Stimulated activated CD4-positive, alpha-beta T cell treated with anti-CD3 and anti-CD28 coated beads, Interleukin-2, amount 100 ng/mL, for 4 hours (primary cell): ENCODE measurements around the gene PPEF2.
"Not testable (repeated sequence)": the region's sequence is repeated elsewhere in the genome, so short reads cannot be mapped to it uniquely, and the experiment has no call there.

ENCODE experiments used
- DNase-seq: peaks from one replicate; pipeline ENCODE4 v3.0.0-alpha.2; 2020; ENCODE audit warnings: low read depth

PPEF2 gene, protein sequence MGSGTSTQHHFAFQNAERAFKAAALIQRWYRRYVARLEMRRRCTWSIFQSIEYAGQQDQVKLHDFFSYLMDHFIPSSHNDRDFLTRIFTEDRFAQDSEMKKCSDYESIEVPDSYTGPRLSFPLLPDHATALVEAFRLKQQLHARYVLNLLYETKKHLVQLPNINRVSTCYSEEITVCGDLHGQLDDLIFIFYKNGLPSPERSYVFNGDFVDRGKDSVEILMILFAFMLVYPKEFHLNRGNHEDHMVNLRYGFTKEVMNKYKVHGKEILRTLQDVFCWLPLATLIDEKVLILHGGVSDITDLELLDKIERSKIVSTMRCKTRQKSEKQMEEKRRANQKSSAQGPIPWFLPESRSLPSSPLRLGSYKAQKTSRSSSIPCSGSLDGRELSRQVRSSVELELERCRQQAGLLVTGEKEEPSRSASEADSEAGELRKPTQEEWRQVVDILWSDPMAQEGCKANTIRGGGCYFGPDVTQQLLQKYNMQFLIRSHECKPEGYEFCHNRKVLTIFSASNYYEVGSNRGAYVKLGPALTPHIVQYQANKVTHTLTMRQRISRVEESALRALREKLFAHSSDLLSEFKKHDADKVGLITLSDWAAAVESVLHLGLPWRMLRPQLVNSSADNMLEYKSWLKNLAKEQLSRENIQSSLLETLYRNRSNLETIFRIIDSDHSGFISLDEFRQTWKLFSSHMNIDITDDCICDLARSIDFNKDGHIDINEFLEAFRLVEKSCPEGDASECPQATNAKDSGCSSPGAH

GRCh38 chr4:75902352-75902751 is at the start of gene PPEF2:
TSS of gene PPEF2 (minus strand) at chr4:75902452. CDS start at chr4:75896325, 6,127 bp downstream.
- DNase-seq = no peak

- no peak for DNase-seq
Measured at GRCh38 chr4:75950213-75950815, 48.1 kb upstream of the PPEF2 start.

DNA sequence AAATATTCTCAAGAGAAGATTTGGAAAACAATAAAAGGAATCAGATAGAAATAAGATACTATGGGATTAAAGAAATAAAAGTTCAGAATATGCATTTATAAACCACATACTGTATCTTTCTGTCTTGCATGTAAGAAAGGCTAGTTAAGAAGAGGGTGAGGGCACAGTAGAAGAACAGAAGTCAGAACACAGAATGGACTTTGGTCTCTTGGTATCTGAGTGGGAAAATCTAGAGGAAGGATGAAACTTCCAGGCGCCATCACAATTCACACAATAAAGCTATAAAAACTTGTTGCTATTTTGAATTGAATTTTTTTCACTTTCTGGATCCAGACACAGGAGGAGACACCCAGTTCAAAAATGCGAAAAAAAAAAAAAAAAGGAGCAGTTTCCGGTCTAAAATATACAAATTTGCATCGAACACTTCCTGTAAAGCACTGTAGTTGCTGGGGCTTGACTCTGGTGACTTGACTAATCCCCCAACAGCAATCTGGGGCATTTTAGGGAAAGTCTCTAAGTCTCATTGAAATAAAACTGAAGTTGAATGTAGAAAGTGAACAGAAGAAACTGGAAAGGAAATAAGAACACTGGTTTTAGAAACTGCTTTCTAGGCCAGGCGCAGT is 46.7 kb upstream of the PPEF2 start:
- DNase-seq = no peak

DNA sequence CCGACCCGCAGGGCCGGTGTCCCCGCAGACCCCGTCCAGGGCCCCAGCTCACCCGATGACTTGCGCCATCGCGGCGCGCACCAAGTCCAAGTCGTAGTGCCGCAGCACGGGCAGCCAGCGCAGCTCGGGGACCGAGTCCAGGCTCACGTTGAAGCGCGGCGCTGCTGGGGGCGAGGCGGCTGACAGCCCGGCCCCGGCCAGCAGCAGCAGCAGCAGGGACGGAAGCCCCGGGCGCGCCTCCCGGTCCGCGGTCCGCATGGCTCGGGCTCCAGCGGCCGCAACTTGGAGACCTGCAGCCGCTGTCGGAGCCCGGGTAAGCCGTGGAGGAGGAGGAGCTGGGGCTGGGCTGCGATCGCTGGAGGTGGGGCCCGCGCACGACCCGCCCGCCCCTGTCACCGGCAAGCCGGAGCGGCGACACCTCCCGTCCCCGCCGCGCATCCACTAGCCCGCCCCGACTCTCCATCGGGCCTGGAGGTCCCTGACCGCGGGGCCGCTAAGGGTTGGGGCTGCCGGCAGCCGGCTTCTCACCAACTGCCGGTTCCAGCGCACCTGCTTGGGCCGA is 38.5 kb upstream of the PPEF2 start, which contains the start of gene NAAA:
Gene NAAA, minus strand, starts transcription at position 322 of the 562 bp plus-strand sequence. Its CDS starts 64 bp downstream, at position 258.
- peak; percentile 64 for DNase-seq

DNA sequence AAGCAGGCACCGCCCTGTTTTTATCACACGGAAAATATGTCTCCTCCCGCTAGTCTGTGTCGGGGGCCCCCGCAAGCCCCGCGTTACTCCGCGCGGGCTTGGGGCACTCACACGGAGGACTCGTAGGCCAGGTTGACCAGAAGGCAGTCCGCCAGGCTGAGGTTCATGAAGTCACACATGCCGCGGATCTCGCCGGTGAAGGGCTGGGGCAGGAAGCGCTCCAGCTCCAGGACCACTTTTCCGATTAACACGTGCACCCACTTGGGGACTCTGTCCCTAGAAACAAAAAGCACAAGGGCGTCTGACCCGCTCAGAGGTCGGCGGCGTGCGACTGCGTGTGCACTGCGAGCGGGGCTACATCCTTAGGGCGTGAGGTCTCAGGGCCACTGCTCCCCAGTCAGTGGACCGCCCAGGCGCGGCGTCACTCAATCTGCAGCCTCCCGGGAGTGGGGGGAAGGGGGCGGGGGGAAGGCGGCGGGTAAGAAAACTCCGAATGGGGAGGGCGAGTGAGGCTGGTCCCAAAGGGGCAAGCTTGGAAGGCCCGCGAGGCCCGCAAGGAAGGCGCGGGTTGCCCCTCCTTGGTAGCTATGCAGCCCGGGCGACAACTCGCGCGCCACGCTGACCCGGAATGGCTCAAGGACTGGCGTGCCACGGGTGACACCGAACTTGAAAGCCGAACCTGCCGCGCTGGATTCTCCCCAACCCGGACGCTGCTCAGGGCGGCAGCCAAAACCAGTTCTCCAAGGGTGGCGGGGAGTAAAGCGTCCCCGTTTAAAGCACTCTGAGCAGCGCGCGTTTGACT is 37.8 kb upstream of the PPEF2 start:
- peak; percentile 64 for DNase-seq

DNA sequence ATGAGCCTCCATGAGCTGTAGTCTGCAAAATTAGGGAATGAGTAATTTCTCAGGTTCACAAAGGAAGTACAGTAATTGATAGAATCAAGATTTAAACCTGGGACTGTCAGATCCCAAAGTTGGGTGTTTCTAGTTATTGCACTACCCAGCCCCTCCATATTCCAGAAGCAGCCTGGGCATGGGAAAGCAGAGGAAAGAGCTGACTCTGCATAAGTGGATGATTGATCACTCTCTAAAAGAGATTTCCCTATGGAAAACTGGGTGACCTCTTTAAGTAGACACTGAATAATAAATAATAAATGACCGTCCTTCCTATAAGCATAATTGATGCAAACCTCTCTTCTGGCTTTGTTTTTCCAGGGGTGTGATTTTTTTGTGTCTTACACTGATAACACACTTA is 33.4 kb upstream of the PPEF2 start:
- no peak for DNase-seq

GRCh38 chr4:75930152-75930551 is 27.9 kb upstream of the PPEF2 start:
- no peak for DNase-seq

DNA sequence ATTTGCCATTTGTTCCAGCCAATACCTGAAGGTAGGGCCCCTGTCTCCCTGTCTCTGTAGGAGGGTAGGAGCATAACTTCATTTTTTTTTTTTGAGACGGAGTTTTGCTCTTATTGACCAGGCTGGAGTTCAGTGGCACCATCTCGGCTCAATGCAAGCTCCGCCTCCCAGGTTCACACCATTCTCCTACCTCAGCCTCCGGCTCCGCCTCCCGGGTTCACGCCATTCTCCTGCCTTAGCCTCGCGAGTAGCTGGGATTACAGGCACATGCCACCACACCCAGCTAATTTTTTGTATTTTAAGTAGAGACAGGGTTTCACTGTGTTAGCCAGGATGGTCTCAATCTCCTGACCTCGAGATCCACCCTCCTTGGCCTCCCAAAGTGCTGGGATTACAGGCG is 22.7 kb upstream of the PPEF2 start:
- DNase-seq = not testable (repeated sequence)

DNA sequence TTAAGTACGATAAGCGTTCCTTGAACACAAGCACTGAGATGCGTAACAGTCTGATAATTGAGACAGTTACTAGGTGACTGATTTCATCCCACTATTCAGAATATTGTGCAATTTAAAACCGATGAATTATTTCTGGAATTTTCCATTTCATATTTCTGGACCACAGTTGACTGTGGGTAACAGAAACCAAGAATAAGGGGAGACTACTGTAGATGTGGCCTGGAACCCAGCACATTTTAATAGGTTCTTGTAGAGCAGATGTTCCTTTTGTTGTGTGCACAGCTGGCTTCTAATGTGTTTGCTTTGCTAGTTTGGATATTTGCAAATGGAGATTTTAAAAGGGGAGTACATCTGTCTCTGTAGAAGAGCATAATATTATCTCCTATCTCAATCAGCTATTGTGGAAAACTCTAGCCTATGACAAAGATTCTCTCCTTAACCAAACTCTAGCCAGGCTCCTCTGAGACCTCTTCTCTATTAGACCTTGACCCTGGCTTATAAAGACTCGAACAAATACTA is 22.1 kb upstream of the PPEF2 start:
- no peak for DNase-seq

- DNase-seq = no peak
Measured at GRCh38 chr4:75922588-75922987, 20.3 kb upstream of the PPEF2 start.

DNA sequence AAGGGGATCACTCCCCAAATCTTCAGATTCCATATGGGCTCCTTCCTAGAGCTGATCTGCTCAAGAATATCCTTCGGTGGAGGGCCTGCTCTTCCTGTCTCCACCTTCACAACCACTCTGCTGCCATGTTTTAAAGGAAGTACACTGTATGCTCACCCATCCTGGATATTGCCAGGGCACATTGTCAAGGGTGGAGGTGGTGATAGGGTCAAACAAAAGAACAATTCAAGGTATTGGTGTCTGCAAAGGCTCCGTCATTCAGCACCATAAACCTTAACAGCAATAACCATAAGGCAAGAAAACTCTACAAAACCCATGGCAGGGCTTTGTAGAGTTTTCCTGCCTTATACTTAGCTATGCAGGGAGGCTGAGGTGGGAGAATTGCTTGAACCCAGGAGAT is 19.7 kb upstream of the PPEF2 start:
- no peak for DNase-seq

DNA sequence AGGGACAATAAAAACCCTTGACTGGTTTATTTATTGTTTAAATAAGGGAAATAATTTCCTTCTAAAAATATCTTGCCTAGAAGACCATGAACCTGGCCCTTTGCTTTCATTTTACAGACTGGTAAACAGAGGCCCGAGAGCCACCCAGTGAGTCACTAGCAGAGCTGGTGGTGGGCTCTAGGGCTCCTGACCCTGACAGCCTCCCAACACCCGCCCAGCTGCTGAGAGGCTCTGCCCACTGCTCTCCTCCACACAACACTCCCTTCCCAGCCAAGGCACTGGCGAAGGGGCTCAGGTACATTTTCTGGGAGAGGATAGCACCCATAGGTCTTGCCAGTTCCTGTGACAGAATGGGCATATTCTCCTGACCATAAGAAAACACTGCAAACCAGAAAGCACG is 18.1 kb upstream of the PPEF2 start:
- no peak for DNase-seq

GRCh38 chr4:75919920-75920319 is 17.7 kb upstream of the PPEF2 start:
- DNase-seq = no peak

- no peak for DNase-seq
Measured at GRCh38 chr4:75916091-75916661, 13.9 kb upstream of the PPEF2 start.

DNA sequence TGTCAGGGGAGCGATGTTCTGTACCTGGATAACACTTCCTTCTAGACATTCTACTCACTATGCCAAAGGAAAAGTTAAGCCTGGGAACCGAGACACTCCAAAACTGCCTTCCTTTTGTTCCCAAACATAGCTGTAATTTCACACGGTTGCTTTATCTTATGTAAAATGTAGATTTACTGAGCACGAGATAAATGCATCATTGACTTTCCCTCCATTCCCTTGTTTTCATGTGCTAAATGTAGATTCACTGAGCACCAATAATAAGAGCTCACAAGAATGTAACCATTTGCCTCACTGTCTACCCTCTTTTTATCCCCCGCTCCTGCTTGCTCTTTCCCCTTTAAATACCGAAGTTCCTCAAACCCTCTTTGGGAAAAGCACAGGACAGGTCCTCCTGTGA is 10.7 kb upstream of the PPEF2 start:
- no peak for DNase-seq

GRCh38 chr4:75910831-75911230 is 8.6 kb upstream of the PPEF2 start:
- not testable (repeated sequence) for DNase-seq

GRCh38 chr4:75909405-75909804 is 7.2 kb upstream of the PPEF2 start:
- no peak for DNase-seq

GRCh38 chr4:75908555-75908954 is 6.3 kb upstream of the PPEF2 start:
- DNase-seq = no peak

DNA sequence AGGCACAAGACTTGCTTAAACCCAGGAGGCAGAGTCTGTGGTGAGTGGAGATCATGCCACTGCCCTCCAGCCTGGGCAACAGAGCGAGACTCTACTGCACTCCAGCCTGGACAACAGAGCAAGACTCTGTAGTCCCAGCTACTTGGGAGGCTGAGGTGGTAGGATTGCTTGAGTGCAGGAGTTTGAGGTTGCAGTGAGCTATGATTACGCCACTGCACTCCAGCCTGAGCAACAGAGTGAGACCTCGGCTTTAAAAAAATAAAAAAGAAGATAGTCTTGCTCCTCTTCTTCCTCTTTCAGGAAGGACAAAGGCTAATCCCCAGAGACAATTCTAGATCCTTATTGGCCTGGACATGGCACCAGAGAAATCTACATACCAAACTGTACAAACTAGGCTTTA is 5.7 kb upstream of the PPEF2 start:
- no peak for DNase-seq

GRCh38 chr4:75904076-75904475 is 1.8 kb upstream of the PPEF2 start:
- no peak for DNase-seq

- no peak for DNase-seq
Measured at GRCh38 chr4:75898536-75898935, 3.7 kb downstream of the PPEF2 start.
